ENCODE data around the gene TEDC2. TPM values are rescaled to one million over a fixed set of nuclear protein-coding genes. Genes with fewer than 3 reads are reported as not detected.

TEDC2 gene
- total RNA-seq, 2 experiments from 2014 or later, result 48.0 to 110 TPM

GRCh38 chr16:2428051-2428783, 31.7 kb upstream of the TEDC2 start:
- intact Hi-C loops (cut with micrococcal nuclease; ENCODE audit: unreplicated experiment), result loop anchor here (10.0 kb wide), 1 partner anchor 273 kb away; the partner anchor contains the start of gene TRAF7
- peak overlapping the region; percentile 78 for H3K4me2 ChIP-seq (ENCODE audit: low read length)
- TSS peak; percentile 83 for BruUV-seq (replicated peaks)
- H3K79me2 ChIP-seq (ENCODE audit: insufficient read depth, low read depth, low read length), result peaks cover 36% of the 10 kb centered on the region
- no peaks in the 10 kb centered on the region for H3K9me3 ChIP-seq (ENCODE audit: low read length)
- 0 out of 2 replicates have a peak overlapping the region, but pooled peaks have one; percentile 40 for H2AFZ ChIP-seq (ENCODE audit: low read length)
- peak; percentile 46 for TF ChIP-seq CTCF (conservative IDR thresholded peaks at IDR 0.05; ENCODE audit: low read length)
- no peak for TF ChIP-seq EZH2phosphoT487 (IDR thresholded peaks at IDR 0.05; ENCODE audit: borderline replicate concordance, low read depth, low read length)
- H3K27ac ChIP-seq (ENCODE audit: low read depth, low read length, poor library complexity, severe bottlenecking), result peak overlapping the region; percentile 60
- peak overlapping the region; percentile 87 for H3K4me3 ChIP-seq (ENCODE audit: low read depth, low read length, poor library complexity, severe bottlenecking)
- peaks cover 26% of the 10 kb centered on the region for H3K4me1 ChIP-seq (ENCODE audit: insufficient read depth, low read length, poor library complexity, severe bottlenecking)
- no peaks in the 10 kb centered on the region for H3K9me2 ChIP-seq (ENCODE audit: insufficient read depth, low read length)
- ChIA-PET CTCF (ENCODE audit: unreplicated experiment) (no interaction called here), POLR2A (no interaction called here)
- DNase-seq (ENCODE audit: low spot score), result peak; percentile 51
- H3K36me3 ChIP-seq (ENCODE audit: insufficient read depth, low read length), result peaks cover 29% of the 10 kb centered on the region
- peaks cover 17% of the 10 kb centered on the region for H4K20me1 ChIP-seq (ENCODE audit: insufficient read depth, low read length)

- ChIA-PET CTCF (ENCODE audit: unreplicated experiment) (no interaction called here), POLR2A (no interaction called here)
- H3K27ac ChIP-seq (ENCODE audit: low read depth, low read length, poor library complexity, severe bottlenecking), result peak overlapping the region; percentile 60
These were observed 31.2 kb upstream of the TEDC2 start for GRCh38 chr16:2428784-2429033.

More at GRCh38 chr16:2428784-2429033, 31.2 kb upstream of the TEDC2 start:
- Histone ChIP-seq H3K4me2 (ENCODE audit: low read length) (peak overlapping the region; percentile 78), H3K36me3 (ENCODE audit: insufficient read depth, low read length) (peaks cover 34% of the 10 kb centered on the region), H4K20me1 (ENCODE audit: insufficient read depth, low read length) (peaks cover 17% of the 10 kb centered on the region), H3K79me2 (ENCODE audit: insufficient read depth, low read depth, low read length) (peaks cover 36% of the 10 kb centered on the region), H2AFZ (ENCODE audit: low read length) (0 out of 2 replicates have a peak overlapping the region, but pooled peaks have one; percentile 40), H3K9me3 (ENCODE audit: low read length) (no peaks in the 10 kb centered on the region), H3K4me1 (ENCODE audit: insufficient read depth, low read length, poor library complexity, severe bottlenecking) (peaks cover 26% of the 10 kb centered on the region), H3K9me2 (ENCODE audit: insufficient read depth, low read length) (no peaks in the 10 kb centered on the region), H3K4me3 (ENCODE audit: low read depth, low read length, poor library complexity, severe bottlenecking) (peak overlapping the region; percentile 87)
- intact Hi-C loops (cut with micrococcal nuclease; ENCODE audit: unreplicated experiment), result loop anchor here (10.0 kb wide), 1 partner anchor 274 kb away; the partner anchor contains the start of gene TRAF7
- BruUV-seq (replicated peaks), result no TSS peak
- peak; percentile 35; the same call in 1 of the 2 replicates for TF ChIP-seq CTCF (conservative IDR thresholded peaks at IDR 0.05; ENCODE audit: low read length)
- TF ChIP-seq EZH2phosphoT487 (IDR thresholded peaks at IDR 0.05; ENCODE audit: borderline replicate concordance, low read depth, low read length), result no peak
- no peak for DNase-seq (ENCODE audit: low spot score)
